Trophoblast cell (in vitro differentiated cells and primary cell): ENCODE data around the gene TENM4.

ENCODE experiments used
- DNase-seq, 2 donors: peaks; one replicate each; pipeline ENCODE4 v3.0.0-alpha.2; 2016
- H2AFZ ChIP-seq: 2 replicates; pipeline ENCODE4 v1.6.1; 2013; ENCODE audit warnings: low read length, moderate library complexity, mild to moderate bottlenecking; ENCODE audit not compliant: insufficient read depth, poor library complexity
- H2AK5ac ChIP-seq: 2 replicates; pipeline ENCODE4 v1.6.1; 2013; ENCODE audit warnings: mild to moderate bottlenecking, low read length
- H2BK120ac ChIP-seq: 2 replicates; pipeline ENCODE4 v1.6.1; 2013; ENCODE audit warnings: low read length, mild to moderate bottlenecking, moderate library complexity; ENCODE audit not compliant: insufficient read depth, poor library complexity
- H2BK12ac ChIP-seq: 2 replicates; pipeline ENCODE4 v1.6.1; 2013; ENCODE audit warnings: mild to moderate bottlenecking, low read length, moderate library complexity
- H2BK5ac ChIP-seq: 2 replicates; pipeline ENCODE4 v1.6.1; 2013; ENCODE audit warnings: low read length, low read depth, moderate library complexity, mild to moderate bottlenecking; ENCODE audit not compliant: poor library complexity
- H3K14ac ChIP-seq: 2 replicates; pipeline ENCODE4 v1.6.1; 2013; ENCODE audit warnings: mild to moderate bottlenecking, low read length
- H3K18ac ChIP-seq: 2 replicates; pipeline ENCODE4 v1.6.1; 2013; ENCODE audit warnings: mild to moderate bottlenecking, low read length
- H3K23ac ChIP-seq: 2 replicates; pipeline ENCODE4 v1.6.1; 2013; ENCODE audit warnings: low read length
- H3K27ac ChIP-seq: 2 replicates; pipeline ENCODE4 v1.5.1; 2013; ENCODE audit warnings: low read depth, mild to moderate bottlenecking, inconsistent platforms, low read length, moderate library complexity
- H3K27me3 ChIP-seq: 2 replicates; pipeline ENCODE4 v1.6.1; 2013; ENCODE audit warnings: inconsistent platforms, mild to moderate bottlenecking, low read length, moderate library complexity; ENCODE audit not compliant: insufficient read depth
- H3K36me3 ChIP-seq, 2 experiments: 1 replicate in 1 of 2; 2 replicates in 1 of 2; pipeline ENCODE4 v1.6.1; 2013; ENCODE audit warnings: low read length in 2 of 2, mild to moderate bottlenecking in 2 of 2, moderate library complexity in 1 of 2; ENCODE audit not compliant: insufficient read depth in 2 of 2, control insufficient read depth in 1 of 2
- H3K4ac ChIP-seq: 2 replicates; pipeline ENCODE4 v1.6.1; 2013; ENCODE audit warnings: low read depth, mild to moderate bottlenecking, low read length, moderate library complexity
- H3K4me1 ChIP-seq, 2 experiments: 1 replicate in 1 of 2; 2 replicates in 1 of 2; pipeline ENCODE4 v1.6.1; 2013; ENCODE audit warnings: low read length in 2 of 2, mild to moderate bottlenecking in 2 of 2, moderate library complexity in 1 of 2; ENCODE audit not compliant: insufficient read depth in 2 of 2, control insufficient read depth in 1 of 2
- H3K4me2 ChIP-seq: 2 replicates; pipeline ENCODE4 v1.6.1; 2013; ENCODE audit warnings: inconsistent platforms, mild to moderate bottlenecking, low read length, moderate library complexity
- H3K4me3 ChIP-seq: 2 replicates; pipeline ENCODE4 v1.5.1; 2013; ENCODE audit warnings: mild to moderate bottlenecking, low read depth, low read length, inconsistent platforms
- H3K79me1 ChIP-seq: one replicate; pipeline ENCODE4 v1.6.1; 2013; ENCODE audit warnings: low read length
- H3K79me2 ChIP-seq: 2 replicates; pipeline ENCODE4 v1.6.1; 2013; ENCODE audit warnings: low read length, mild to moderate bottlenecking; ENCODE audit not compliant: control insufficient read depth, insufficient read depth, poor library complexity
- H3K9ac ChIP-seq: 2 replicates; pipeline ENCODE4 v1.6.1; 2013; ENCODE audit warnings: mild to moderate bottlenecking, low read length
- H3K9me3 ChIP-seq: 2 replicates; pipeline ENCODE4 v1.6.1; 2013; ENCODE audit warnings: low read depth, mild to moderate bottlenecking, control low read depth, inconsistent platforms, low read length; ENCODE audit not compliant: insufficient read depth
- H4K12ac ChIP-seq: 2 replicates; pipeline ENCODE4 v1.6.1; 2013; ENCODE audit warnings: low read depth, mild to moderate bottlenecking, low read length, moderate library complexity
- H4K8ac ChIP-seq: 2 replicates; pipeline ENCODE4 v1.6.1; 2013; ENCODE audit warnings: low read depth, mild to moderate bottlenecking, low read length, moderate library complexity
- H4K91ac ChIP-seq: one replicate; pipeline ENCODE4 v1.6.1; 2013; ENCODE audit warnings: low read depth, mild to moderate bottlenecking, low read length, moderate library complexity
- WGBS: extraction: QIAGEN DNeasy Blood & Tissue Kit; methylation state at CpG from one replicate; pipeline ENCODE4 v1.1.7; 2013; ENCODE audit warnings: missing lambda C conversion rate; ENCODE audit not compliant: insufficient read length, insufficient coverage; ENCODE audit errors: extremely low coverage; 5-methylcytosine and 5-hydroxymethylcytosine counted together

TENM4 gene

GRCh38 chr11:79314906-79315689 is 125.7 kb downstream of the TENM4 start:
- Histone ChIP-seq H3K4me1 (no peaks in the 10 kb centered on the region), H3K79me2 (no peaks in the 10 kb centered on the region), H3K4me3 (no peak overlapping the region), H2BK12ac (no peak overlapping the region), H3K23ac (no peak overlapping the region), H3K18ac (no peak overlapping the region), H3K9ac (no peak overlapping the region), H4K91ac (no peak overlapping the region), H3K14ac (no peak overlapping the region), H3K4me2 (no peak overlapping the region), H3K27ac (no peak overlapping the region), H2BK120ac (no peak overlapping the region), H3K79me1 (no peaks in the 10 kb centered on the region), H2AK5ac (no peak overlapping the region), H3K36me3 (no peaks in the 10 kb centered on the region), H4K12ac (no peak overlapping the region), H3K9me3 (no peaks in the 10 kb centered on the region), H4K8ac (no peak overlapping the region), H2BK5ac (no peak overlapping the region), H3K4ac (no peak overlapping the region), H2AFZ (no peak overlapping the region), H3K27me3 (no peaks in the 10 kb centered on the region)
- no CpG with 5 or more reads among the region's 8 CpGs for WGBS
- DNase-seq, result no peak

- Histone ChIP-seq H3K4me2 (no peak overlapping the region), H3K36me3 (no peaks in the 10 kb centered on the region), H4K91ac (no peak overlapping the region), H3K27me3 (no peaks in the 10 kb centered on the region), H3K79me2 (no peaks in the 10 kb centered on the region), H4K12ac (no peak overlapping the region), H2BK12ac (no peak overlapping the region), H3K14ac (no peak overlapping the region), H2AFZ (no peak overlapping the region), H3K27ac (no peak overlapping the region), H4K8ac (no peak overlapping the region), H3K9me3 (no peaks in the 10 kb centered on the region), H3K18ac (no peak overlapping the region), H3K4me1 (no peaks in the 10 kb centered on the region), H2BK5ac (no peak overlapping the region), H2BK120ac (no peak overlapping the region), H3K4me3 (no peak overlapping the region), H3K23ac (no peak overlapping the region), H3K79me1 (no peaks in the 10 kb centered on the region), H3K4ac (no peak overlapping the region), H3K9ac (no peak overlapping the region), H2AK5ac (no peak overlapping the region)
- no peak for DNase-seq
- WGBS, result no CpG with 5 or more reads among the region's 4 CpGs
Measured at GRCh38 chr11:79313530-79313913, 127.3 kb downstream of the TENM4 start.

- H3K23ac ChIP-seq, result no peak overlapping the region
- H4K91ac ChIP-seq, result no peak overlapping the region
- DNase-seq, result no peak
- no CpG with 5 or more reads among the region's 6 CpGs for WGBS
- no peaks in the 10 kb centered on the region for H3K36me3 ChIP-seq
- no peak overlapping the region for H2BK120ac ChIP-seq
- H3K18ac ChIP-seq, result no peak overlapping the region
- H2AFZ ChIP-seq, result no peak overlapping the region
- H3K4me1 ChIP-seq, result no peaks in the 10 kb centered on the region
- H4K8ac ChIP-seq, result no peak overlapping the region
- H3K9ac ChIP-seq, result no peak overlapping the region
- H3K79me1 ChIP-seq, result no peaks in the 10 kb centered on the region
- H3K27me3 ChIP-seq, result no peaks in the 10 kb centered on the region
- H3K9me3 ChIP-seq, result no peaks in the 10 kb centered on the region
- H3K4me3 ChIP-seq, result no peak overlapping the region
- no peak overlapping the region for H2AK5ac ChIP-seq
- H3K4ac ChIP-seq, result no peak overlapping the region
- no peak overlapping the region for H3K4me2 ChIP-seq
- no peak overlapping the region for H4K12ac ChIP-seq
- no peak overlapping the region for H2BK5ac ChIP-seq
- no peak overlapping the region for H2BK12ac ChIP-seq
- no peak overlapping the region for H3K27ac ChIP-seq
- H3K79me2 ChIP-seq, result no peaks in the 10 kb centered on the region
- H3K14ac ChIP-seq, result no peak overlapping the region
Measured at GRCh38 chr11:79312617-79313529, 128.0 kb downstream of the TENM4 start.

GRCh38 chr11:79311461-79311860 is 129.4 kb downstream of the TENM4 start:
- Histone ChIP-seq H3K4me2 (no peak overlapping the region), H2AK5ac (no peak overlapping the region), H3K9ac (no peak overlapping the region), H3K36me3 (no peaks in the 10 kb centered on the region), H3K79me1 (no peaks in the 10 kb centered on the region), H3K79me2 (no peaks in the 10 kb centered on the region), H4K8ac (no peak overlapping the region), H2BK12ac (no peak overlapping the region), H3K9me3 (peaks cover 2% of the 10 kb centered on the region), H3K27me3 (no peaks in the 10 kb centered on the region), H2BK5ac (no peak overlapping the region), H3K27ac (no peak overlapping the region), H3K14ac (no peak overlapping the region), H3K4me1 (no peaks in the 10 kb centered on the region), H2BK120ac (no peak overlapping the region), H4K91ac (no peak overlapping the region), H3K4me3 (no peak overlapping the region), H2AFZ (no peak overlapping the region), H4K12ac (no peak overlapping the region), H3K4ac (no peak overlapping the region), H3K23ac (no peak overlapping the region), H3K18ac (no peak overlapping the region)
- WGBS, result no CpG with 5 or more reads among the region's 3 CpGs
- DNase-seq, result no peak
